Skeletal muscle tissue (tissue), 4 donors: Measurements from ENCODE around the gene CBX6. TPM values are rescaled to one million over a fixed set of nuclear protein-coding genes. Genes with fewer than 3 reads are reported as not detected.
A peak's percentile ranks its signal among the peaks of the same experiment; 100 is the strongest.
"Not testable (repeated sequence)": the region's sequence is repeated elsewhere in the genome, so short reads cannot be mapped to it uniquely, and the experiment has no call there.

Source experiments
- H3K27ac ChIP-seq: one replicate; pipeline ENCODE4 v1.7.0; 2013; ENCODE audit warnings: mild to moderate bottlenecking, low read depth, low read length, inconsistent platforms
- H3K27me3 ChIP-seq, 3 donors: one replicate each; pipeline ENCODE4 v1.7.0; 2013; ENCODE audit warnings: low read length in 3 of 3; ENCODE audit not compliant: control insufficient read depth in 3 of 3, insufficient read depth in 3 of 3
- H3K36me3 ChIP-seq, 3 donors: one replicate each; pipeline ENCODE4 v1.7.0; 2013; ENCODE audit warnings: low read length in 3 of 3; ENCODE audit not compliant: control insufficient read depth in 3 of 3, insufficient read depth in 3 of 3
- H3K4me1 ChIP-seq, 3 donors: one replicate each; pipeline ENCODE4 v1.7.0; 2013; ENCODE audit warnings: low read length in 3 of 3, mild to moderate bottlenecking in 3 of 3; ENCODE audit not compliant: control insufficient read depth in 3 of 3, insufficient read depth in 3 of 3
- H3K4me3 ChIP-seq, 3 donors: one replicate each; pipeline ENCODE4 v1.7.0; 2013; ENCODE audit warnings: low read length in 3 of 3
- H3K9ac ChIP-seq, 3 donors: one replicate each; pipeline ENCODE4 v1.7.0; 2013; ENCODE audit warnings: low read length in 3 of 3, mild to moderate bottlenecking in 3 of 3, moderate library complexity in 2 of 3, low read depth in 1 of 3
- H3K9me3 ChIP-seq, 3 donors: one replicate each; pipeline ENCODE4 v1.7.0; 2013; ENCODE audit warnings: low read length in 3 of 3; ENCODE audit not compliant: control insufficient read depth in 3 of 3
- total RNA-seq: library from RNA; depleted of rRNA; stranded (reverse); fragments of >200 nt; gene quantifications from one replicate; pipeline ENCODE4 v1.2.3, GENCODE V29; 2014
- donor health status: Osteomylitis.

Gene CBX6
- total RNA-seq, result 19.3 TPM

DNA sequence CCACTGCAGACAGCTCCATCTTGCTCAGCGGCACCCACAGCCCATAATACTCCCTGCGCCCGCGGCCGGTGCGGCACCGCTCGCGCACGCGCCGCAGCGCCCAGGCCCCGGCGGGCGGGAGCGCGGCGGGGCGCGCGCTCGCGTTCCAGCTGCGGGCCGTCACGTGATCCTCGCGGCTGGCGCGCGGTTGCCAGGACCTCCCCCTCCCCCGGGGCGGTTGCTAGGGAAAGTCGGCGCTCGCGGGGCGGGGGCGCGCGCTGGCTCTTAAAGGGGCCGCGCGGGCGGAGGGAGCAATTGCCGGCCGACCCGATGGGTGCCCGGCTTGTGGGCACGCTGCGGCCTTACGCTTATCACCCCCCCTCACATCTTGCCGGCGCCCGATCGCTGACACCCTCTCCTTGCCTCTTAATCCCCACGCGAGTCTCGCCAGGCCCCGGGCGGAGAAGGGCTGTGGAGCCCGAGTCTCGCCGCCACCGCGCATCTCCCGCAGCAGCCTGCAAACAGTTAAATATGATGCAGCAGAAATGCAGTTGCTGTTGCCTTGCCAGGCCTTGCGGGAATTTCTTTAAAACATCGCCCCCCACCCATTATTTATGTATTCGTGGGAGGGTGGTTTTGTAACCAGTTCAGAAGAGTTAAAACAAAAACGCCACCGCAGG lies at the start of gene CBX6:
Gene CBX6, minus strand, starts transcription at position 45 of the 659 bp plus-strand sequence. Its CDS starts 26 bp downstream, at position 19.
- Histone ChIP-seq H3K9ac (peak within 1 kb of the TSS; percentile 91 to 94 (median 94)), H3K27me3 (no peaks in the 10 kb centered on the region), H3K4me3 (peak within 1 kb of the TSS; percentile 79 to 91 (median 89)), H3K27ac (peak within 1 kb of the TSS; percentile 90), H3K4me1 (peaks cover 26 to 34% (median 28%) of the 10 kb centered on the region in 3 donors), H3K9me3 (no peaks in the 10 kb centered on the region), H3K36me3 (peaks cover 0 to 16% (median 10%) of the 10 kb centered on the region in 3 donors)

DNA sequence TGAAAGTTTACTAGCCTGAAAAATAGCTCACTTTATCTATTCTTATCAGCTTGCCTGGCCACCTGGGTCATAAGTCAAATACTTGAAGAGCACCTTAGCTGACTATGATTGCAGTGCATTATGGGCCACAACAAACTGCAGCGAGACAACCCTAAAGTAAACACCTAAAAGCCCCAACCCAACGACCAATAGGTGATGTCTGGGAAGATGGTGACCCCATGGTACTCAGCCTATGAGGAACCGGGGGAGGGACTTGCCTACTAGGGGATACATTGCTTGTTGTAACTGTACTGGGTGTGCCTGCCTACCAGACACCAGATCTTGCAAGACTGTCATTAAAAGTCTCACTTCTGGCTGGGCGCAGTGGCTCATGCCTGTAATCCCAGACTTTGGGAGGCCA lies 49.8 kb upstream of the CBX6 start:
- H3K27me3 ChIP-seq, result peaks cover 0 to 5% (median 3%) of the 10 kb centered on the region in 3 donors
- H3K9me3 ChIP-seq, result no peaks in the 10 kb centered on the region
- H3K4me3 ChIP-seq, result no peak overlapping the region
- H3K9ac ChIP-seq, result no peak overlapping the region
- no peaks in the 10 kb centered on the region for H3K36me3 ChIP-seq
- no peak overlapping the region for H3K27ac ChIP-seq
- H3K4me1 ChIP-seq, result peaks cover 5 to 17% (median 10%) of the 10 kb centered on the region in 3 donors

DNA sequence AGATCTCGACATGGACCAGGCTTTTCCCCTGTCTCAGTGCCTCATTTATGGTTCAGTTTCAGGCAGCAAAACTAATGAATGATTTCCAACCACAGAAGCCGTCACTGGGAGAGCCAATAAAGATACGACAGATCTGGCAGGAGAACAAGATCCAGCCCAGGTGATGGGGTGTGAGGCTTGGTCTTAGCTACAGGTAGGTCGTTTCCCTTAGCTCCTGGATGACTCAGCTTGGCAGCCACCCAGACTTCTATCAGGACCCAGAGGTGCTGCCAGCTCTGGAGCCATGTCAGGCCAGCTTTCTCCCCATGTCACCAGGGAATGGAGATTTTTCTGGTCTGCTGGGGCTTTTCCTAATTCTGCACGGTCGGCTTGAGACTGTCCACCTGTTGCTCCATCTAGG lies 49.1 kb upstream of the CBX6 start:
- H3K4me3 ChIP-seq, result no peak overlapping the region
- no peak overlapping the region for H3K9ac ChIP-seq
- H3K9me3 ChIP-seq, result no peaks in the 10 kb centered on the region
- peaks cover 5 to 17% (median 10%) of the 10 kb centered on the region in 3 donors for H3K4me1 ChIP-seq
- H3K27ac ChIP-seq, result no peak overlapping the region
- H3K36me3 ChIP-seq, result no peaks in the 10 kb centered on the region
- H3K27me3 ChIP-seq, result peaks cover 0 to 5% (median 3%) of the 10 kb centered on the region in 3 donors

DNA sequence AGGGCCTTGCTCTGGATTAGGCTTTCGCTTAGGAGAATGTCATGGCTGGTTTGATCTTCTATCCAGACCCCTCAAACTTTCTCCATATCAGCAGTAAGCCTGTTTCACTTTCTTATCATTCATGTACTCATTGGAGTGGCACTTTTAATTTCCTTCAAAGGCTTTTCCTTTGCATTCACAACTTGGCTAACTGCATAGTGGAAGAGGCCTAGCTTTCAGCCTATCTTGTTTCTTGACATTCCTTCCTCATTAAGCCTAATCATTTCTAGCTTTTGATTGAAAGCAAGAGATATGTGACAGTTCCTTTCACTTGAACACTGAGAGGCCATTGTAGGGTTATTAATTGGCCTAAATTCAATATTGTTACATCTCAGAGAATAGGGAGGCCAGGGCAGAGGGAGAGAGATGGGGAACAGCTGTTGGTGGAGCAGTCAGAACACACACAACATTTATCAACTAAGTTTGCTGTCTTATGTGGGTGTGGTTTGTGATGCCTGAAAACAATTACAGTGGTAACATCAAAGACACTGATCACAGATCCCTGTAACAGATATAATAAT lies 47.7 kb upstream of the CBX6 start:
- H3K9ac ChIP-seq, result no peak overlapping the region
- H3K27me3 ChIP-seq, result peaks cover 0 to 5% (median 3%) of the 10 kb centered on the region in 3 donors
- peaks cover 5 to 15% (median 10%) of the 10 kb centered on the region in 3 donors for H3K4me1 ChIP-seq
- no peaks in the 10 kb centered on the region for H3K9me3 ChIP-seq
- no peaks in the 10 kb centered on the region for H3K36me3 ChIP-seq
- no peak overlapping the region for H3K27ac ChIP-seq
- H3K4me3 ChIP-seq, result no peak overlapping the region

DNA sequence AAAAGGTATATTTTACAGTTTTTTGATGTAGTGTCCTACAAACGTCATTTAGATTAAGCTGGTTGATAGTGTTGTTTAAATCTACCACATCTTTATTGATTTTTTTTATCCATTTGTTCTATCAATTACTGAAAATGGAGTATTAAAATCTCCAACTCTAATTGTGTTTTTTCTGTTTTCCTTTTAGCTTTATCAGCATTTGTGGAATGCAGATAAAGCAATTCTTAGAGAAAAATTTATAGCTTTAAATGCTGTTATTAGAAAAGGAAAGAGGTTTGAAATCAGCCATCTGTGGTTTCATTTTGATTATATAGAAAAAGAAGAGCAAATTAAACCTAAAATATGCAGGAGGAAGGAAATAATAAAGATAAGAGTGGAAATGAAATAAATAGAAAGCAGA lies 39.4 kb upstream of the CBX6 start:
- H3K27me3 ChIP-seq, result peaks cover 10 to 17% (median 13%) of the 10 kb centered on the region in 3 donors

DNA sequence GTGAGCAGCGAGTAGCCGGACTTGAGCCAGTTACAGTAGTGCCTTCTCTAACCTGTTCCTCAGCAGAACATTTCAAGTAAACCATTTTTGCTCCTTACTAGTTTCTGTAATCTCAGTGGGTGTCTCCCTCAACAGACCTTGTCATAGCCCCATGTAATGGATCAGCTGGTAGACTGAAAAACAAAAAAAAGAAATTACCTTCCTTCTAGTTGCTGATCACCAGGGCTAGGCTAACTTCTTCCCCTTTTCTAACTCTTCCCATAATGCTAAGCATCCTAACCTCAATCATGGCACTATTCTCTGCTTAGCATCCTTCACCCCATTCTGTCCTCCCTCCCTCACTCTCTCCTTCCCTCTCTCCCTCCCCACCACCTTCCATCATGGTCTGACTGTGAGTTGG lies 35.8 kb upstream of the CBX6 start:
- Histone ChIP-seq H3K27me3 (peaks cover 10 to 17% (median 13%) of the 10 kb centered on the region in 3 donors), H3K9ac (no peak overlapping the region), H3K27ac (no peak overlapping the region), H3K36me3 (no peaks in the 10 kb centered on the region), H3K4me1 (no peaks in the 10 kb centered on the region), H3K4me3 (no peak overlapping the region), H3K9me3 (no peaks in the 10 kb centered on the region)

More for the DNA sequence above, 39.4 kb upstream of the CBX6 start:
- Histone ChIP-seq H3K9me3 (peaks cover 0 to 3% (median 0%) of the 10 kb centered on the region in 3 donors), H3K36me3 (no peaks in the 10 kb centered on the region), H3K4me1 (no peaks in the 10 kb centered on the region), H3K4me3 (no peak overlapping the region), H3K27ac (no peak overlapping the region), H3K9ac (no peak overlapping the region)

DNA sequence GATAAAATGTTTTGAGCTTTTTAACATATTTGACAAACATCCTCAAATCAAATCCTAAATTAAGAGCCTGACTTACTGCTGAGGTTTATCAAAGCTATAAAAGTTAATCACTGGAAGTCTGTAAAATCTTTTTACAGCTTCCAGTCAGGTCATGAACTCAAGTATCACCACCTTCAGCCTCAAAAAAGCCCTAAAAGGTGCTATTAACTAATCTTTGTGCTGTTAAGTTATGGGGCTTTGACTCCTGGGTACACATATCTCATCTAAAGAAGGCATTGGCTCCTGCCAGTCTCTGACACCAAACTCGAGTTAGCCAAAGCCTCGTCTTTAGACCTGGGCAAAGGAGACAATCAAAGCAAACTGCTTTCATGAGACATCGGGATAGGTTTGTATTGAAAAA lies 34.0 kb upstream of the CBX6 start:
- no peaks in the 10 kb centered on the region for H3K9me3 ChIP-seq
- H3K36me3 ChIP-seq, result no peaks in the 10 kb centered on the region
- peaks cover 10 to 17% (median 13%) of the 10 kb centered on the region in 3 donors for H3K27me3 ChIP-seq
- no peaks in the 10 kb centered on the region for H3K4me1 ChIP-seq
- no peak overlapping the region for H3K27ac ChIP-seq
- H3K4me3 ChIP-seq, result no peak overlapping the region
- H3K9ac ChIP-seq, result no peak overlapping the region

DNA sequence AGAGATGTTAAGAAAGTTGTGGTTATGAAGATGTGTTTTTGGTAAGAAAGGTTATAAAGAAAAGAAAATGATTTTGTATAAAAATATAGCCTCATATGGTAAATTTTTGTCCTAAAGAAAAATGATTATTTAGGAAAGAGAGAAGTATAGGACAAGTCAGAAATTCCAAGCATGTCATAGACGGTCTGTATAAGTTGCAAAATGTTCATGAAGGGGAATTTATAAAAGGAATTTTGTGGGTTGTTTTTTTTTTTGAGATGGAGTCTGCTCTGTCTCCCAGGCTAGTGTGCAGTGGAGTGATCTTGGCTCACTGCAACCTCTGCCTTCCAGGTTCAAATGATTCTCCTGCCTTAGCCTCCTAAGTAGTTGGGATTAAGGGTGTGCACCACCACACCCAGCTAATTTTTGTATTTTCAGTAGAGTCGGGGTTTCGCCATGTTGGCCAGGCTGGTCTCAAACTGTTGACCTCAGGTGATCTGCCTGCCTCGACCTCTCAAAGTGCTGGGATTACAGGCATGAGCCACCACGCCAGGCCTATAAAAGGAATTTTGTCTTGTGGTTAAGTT lies 32.1 kb upstream of the CBX6 start:
- not testable (repeated sequence) for H3K36me3 ChIP-seq, H3K4me3 ChIP-seq, H3K9ac ChIP-seq, H3K27me3 ChIP-seq, H3K4me1 ChIP-seq, H3K9me3 ChIP-seq, H3K27ac ChIP-seq

DNA sequence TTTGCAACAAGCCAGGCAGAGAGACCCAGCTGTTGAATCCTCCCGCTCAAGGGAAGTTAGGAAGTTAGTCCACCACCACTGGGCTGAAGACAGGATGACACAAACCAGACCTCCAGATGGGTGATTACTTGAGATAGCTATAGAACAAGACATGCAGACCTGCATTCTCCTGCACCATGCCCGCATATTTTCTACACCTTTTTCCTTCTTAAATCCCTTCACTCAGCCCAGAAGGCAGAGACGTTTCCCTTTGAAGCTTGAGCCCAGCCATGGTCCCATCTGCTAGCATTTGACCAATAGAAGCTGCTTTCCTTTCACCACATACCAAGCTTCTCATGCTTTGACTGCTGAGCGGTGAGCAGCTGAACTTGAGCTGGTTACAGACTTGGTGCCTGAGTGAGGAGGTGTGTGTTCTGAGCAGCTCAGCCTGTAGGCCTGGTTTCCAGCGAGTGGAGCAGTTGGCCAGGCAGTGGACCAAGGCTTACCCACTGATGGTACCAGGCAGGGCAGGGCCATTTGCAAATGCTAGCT lies 29.2 kb upstream of the CBX6 start:
- no peak overlapping the region for H3K27ac ChIP-seq
- H3K4me1 ChIP-seq, result no peaks in the 10 kb centered on the region
- H3K9me3 ChIP-seq, result no peaks in the 10 kb centered on the region
- H3K9ac ChIP-seq, result no peak overlapping the region
- no peaks in the 10 kb centered on the region for H3K36me3 ChIP-seq
- H3K27me3 ChIP-seq, result no peaks in the 10 kb centered on the region
- no peak overlapping the region for H3K4me3 ChIP-seq

DNA sequence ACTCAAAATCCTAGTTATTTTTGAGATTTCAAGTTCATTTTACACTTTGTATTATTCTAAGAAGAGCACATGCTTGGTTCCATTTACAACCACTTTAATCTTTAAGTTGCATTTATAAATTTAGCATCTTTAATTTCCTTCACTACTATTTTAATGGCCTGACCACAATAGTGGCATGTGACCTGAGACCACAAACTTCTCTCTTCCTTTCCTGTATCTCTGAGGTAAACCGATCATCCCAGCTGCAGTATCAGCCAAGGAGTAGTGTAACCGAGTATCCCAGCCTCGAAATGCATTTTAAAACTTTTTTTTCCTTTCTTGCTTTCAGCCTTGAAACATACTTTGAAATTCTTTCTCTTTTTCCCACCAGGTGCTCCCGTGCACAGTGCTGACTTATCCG lies 28.7 kb upstream of the CBX6 start:
- H3K4me3 ChIP-seq, result no peak overlapping the region
- H3K27me3 ChIP-seq, result no peaks in the 10 kb centered on the region
- H3K27ac ChIP-seq, result no peak overlapping the region
- H3K36me3 ChIP-seq, result no peaks in the 10 kb centered on the region
- no peaks in the 10 kb centered on the region for H3K9me3 ChIP-seq
- no peaks in the 10 kb centered on the region for H3K4me1 ChIP-seq
- no peak overlapping the region for H3K9ac ChIP-seq
